ENCODE data around the gene GTPBP10. TPM values are rescaled to one million over a fixed set of nuclear protein-coding genes. Genes with fewer than 3 reads are reported as not detected.

The GTPBP10 gene
- total RNA-seq, 4 donors from 2014 or later, result 12.8 to 20.1 (median 16.4) TPM

DNA sequence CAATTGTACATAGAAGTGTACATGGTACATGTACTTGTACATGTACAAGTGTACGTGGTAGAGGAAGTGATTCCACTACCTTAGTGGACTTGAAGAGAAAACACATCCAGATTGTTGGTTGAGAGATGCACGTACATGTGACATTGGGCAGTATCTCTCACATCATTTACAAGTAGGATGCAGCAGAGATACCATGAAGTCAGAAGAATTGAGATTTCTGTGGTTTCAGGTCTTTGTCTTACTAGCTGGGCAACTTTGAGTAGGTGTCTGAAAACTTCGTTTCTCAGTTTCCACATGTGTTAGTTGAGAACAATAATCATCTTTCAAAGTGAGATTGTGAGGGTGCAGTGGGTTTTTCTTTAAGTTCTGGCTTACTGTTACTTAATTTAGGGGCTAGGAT is 78.2 kb downstream of the GTPBP10 start:
- no peaks in the 10 kb centered on the region for H3K4me1 ChIP-seq
- no peaks in the 10 kb centered on the region for H3K36me3 ChIP-seq
- intact Hi-C loops (cut with DNase I; ENCODE audit: low total_unique reads) (loop anchor here (5.0 kb wide), 2 partner anchors 112 to 1998 kb away; no protein-coding TSS in a partner anchor), in situ Hi-C loops (cut with MboI; ENCODE audit: low sequenced_read_pairs in 4 of 4) (loop anchor here in 2 of 4 donors (10.0 to 25.0 kb wide), 2 partner anchors 260 to 262 kb away; partner anchors contain the start of gene STEAP1 (in 1 of the 2))
- H3K4me3 ChIP-seq, result no peak overlapping the region
- TF ChIP-seq POLR2A (IDR thresholded peaks at IDR 0.05), result no peak
- TF ChIP-seq, protein P1, sequence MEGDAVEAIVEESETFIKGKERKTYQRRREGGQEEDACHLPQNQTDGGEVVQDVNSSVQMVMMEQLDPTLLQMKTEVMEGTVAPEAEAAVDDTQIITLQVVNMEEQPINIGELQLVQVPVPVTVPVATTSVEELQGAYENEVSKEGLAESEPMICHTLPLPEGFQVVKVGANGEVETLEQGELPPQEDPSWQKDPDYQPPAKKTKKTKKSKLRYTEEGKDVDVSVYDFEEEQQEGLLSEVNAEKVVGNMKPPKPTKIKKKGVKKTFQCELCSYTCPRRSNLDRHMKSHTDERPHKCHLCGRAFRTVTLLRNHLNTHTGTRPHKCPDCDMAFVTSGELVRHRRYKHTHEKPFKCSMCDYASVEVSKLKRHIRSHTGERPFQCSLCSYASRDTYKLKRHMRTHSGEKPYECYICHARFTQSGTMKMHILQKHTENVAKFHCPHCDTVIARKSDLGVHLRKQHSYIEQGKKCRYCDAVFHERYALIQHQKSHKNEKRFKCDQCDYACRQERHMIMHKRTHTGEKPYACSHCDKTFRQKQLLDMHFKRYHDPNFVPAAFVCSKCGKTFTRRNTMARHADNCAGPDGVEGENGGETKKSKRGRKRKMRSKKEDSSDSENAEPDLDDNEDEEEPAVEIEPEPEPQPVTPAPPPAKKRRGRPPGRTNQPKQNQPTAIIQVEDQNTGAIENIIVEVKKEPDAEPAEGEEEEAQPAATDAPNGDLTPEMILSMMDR (IDR thresholded peaks at IDR 0.05 in 4 of 5, conservative IDR thresholded peaks at IDR 0.05 in 1 of 5), result no peak
- H3K9me3 ChIP-seq, result no peaks in the 10 kb centered on the region
- ATAC-seq (no peak), DNase-seq (no peak)
- no peak overlapping the region for H3K27ac ChIP-seq
- H3K27me3 ChIP-seq, result no peaks in the 10 kb centered on the region

DNA sequence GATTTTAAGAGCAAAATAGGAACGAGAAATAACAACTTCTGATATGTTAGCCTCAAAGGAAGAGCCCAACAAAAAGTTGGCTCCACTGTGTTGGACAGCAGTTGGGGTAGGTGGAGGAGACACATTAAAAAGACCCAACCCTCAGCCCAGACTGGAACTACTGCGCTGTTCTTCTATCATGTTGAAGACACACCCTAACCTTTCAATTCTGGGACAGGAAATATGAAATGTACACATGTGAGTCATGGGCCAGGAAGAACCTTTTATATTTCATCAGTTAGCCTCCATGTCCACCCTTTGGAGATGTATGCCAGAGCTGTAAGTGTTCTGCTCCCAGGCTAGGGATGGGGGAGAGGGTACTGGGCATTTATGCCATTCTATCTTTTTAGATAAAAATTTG is 78.9 kb downstream of the GTPBP10 start:
- ATAC-seq (no peak), DNase-seq (no peak)
- no peak overlapping the region for H3K4me3 ChIP-seq
- H3K4me1 ChIP-seq, result no peaks in the 10 kb centered on the region
- intact Hi-C loops (cut with DNase I; ENCODE audit: low total_unique reads) (loop anchor here (5.0 kb wide), 2 partner anchors 113 to 1997 kb away; no protein-coding TSS in a partner anchor), in situ Hi-C loops (cut with MboI; ENCODE audit: low sequenced_read_pairs in 4 of 4) (loop anchor here in 2 of 4 donors (10.0 to 25.0 kb wide), 2 partner anchors 261 to 263 kb away; partner anchors contain the start of gene STEAP1 (in 1 of the 2))
- no peaks in the 10 kb centered on the region for H3K27me3 ChIP-seq
- H3K36me3 ChIP-seq, result no peaks in the 10 kb centered on the region
- TF ChIP-seq, protein P1 (IDR thresholded peaks at IDR 0.05 in 4 of 5, conservative IDR thresholded peaks at IDR 0.05 in 1 of 5), result no peak
- TF ChIP-seq POLR2A (IDR thresholded peaks at IDR 0.05), result no peak
- H3K9me3 ChIP-seq, result no peaks in the 10 kb centered on the region
- no peak overlapping the region for H3K27ac ChIP-seq

- no peaks in the 10 kb centered on the region for H3K36me3 ChIP-seq
- intact Hi-C loops (cut with DNase I; ENCODE audit: low total_unique reads) (no loop called here), in situ Hi-C loops (cut with MboI; ENCODE audit: low sequenced_read_pairs in 4 of 4) (loop anchor here in 3 of 4 donors (5.0 to 25.0 kb wide), 3 partner anchors 266 to 279 kb away; partner anchors contain the start of gene STEAP1 (in 2 of the 3))
- no peak for ATAC-seq
- H3K27me3 ChIP-seq, result no peaks in the 10 kb centered on the region
- H3K9me3 ChIP-seq, result no peaks in the 10 kb centered on the region
- no peaks in the 10 kb centered on the region for H3K4me1 ChIP-seq
- H3K27ac ChIP-seq, result no peak overlapping the region
- DNase-seq, result no peak
- no peak for TF ChIP-seq POLR2A (IDR thresholded peaks at IDR 0.05)
- TF ChIP-seq, protein P1 (IDR thresholded peaks at IDR 0.05 in 4 of 5, conservative IDR thresholded peaks at IDR 0.05 in 1 of 5), result no peak
- H3K4me3 ChIP-seq, result no peak overlapping the region
Observed at GRCh38 chr7:90430614-90431460, 84.3 kb downstream of the GTPBP10 start.

DNA sequence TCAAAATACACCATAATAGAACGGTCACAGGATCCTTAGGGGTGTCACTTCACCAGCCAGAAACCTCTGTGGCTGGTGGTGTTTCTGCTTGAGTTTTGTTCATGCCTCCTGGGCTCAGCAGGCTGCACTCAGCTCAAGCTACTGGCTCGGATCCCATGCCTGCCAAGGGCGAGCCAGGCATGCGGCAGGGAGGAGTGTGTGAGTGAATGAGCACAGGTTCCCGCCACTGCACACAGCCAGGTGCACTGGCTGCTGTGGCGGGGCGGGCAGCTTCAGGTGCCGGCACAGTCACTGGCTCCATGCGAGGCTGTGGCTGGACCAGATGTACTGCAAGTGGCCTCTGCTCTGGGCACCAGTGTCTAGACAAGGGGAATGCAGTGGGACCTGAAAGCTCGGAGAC is 86.2 kb downstream of the GTPBP10 start:
- no peak for ATAC-seq
- Histone ChIP-seq H3K27ac (no peak overlapping the region), H3K27me3 (no peaks in the 10 kb centered on the region), H3K9me3 (no peaks in the 10 kb centered on the region), H3K4me3 (no peak overlapping the region), H3K4me1 (no peaks in the 10 kb centered on the region), H3K36me3 (no peaks in the 10 kb centered on the region)
- in situ Hi-C loops (cut with MboI; ENCODE audit: low sequenced_read_pairs in 4 of 4) (loop anchor here in 3 of 4 donors (5.0 to 25.0 kb wide), 3 partner anchors 268 to 280 kb away; partner anchors contain the start of gene STEAP1 (in 2 of the 3)), intact Hi-C loops (cut with DNase I; ENCODE audit: low total_unique reads) (no loop called here)
- TF ChIP-seq POLR2A (IDR thresholded peaks at IDR 0.05), result no peak
- TF ChIP-seq, protein P1 (IDR thresholded peaks at IDR 0.05 in 4 of 5, conservative IDR thresholded peaks at IDR 0.05 in 1 of 5), result no peak
- no peak for DNase-seq
